NT2/D1 (cell line): ENCODE data around the gene FAM163A.

Experiments used
- DNase-seq: peaks from one replicate; pipeline ENCODE4 v3.0.0-alpha.2; 2011; ENCODE audit warnings: low read depth, low spot score
- H3K27me3 ChIP-seq: 2 replicates; pipeline ENCODE4 v1.6.0; 2011; ENCODE audit warnings: mild to moderate bottlenecking; ENCODE audit not compliant: insufficient read length, insufficient read depth
- H3K36me3 ChIP-seq: 2 replicates; pipeline ENCODE4 v1.6.1; 2011; ENCODE audit warnings: mild to moderate bottlenecking, low read length, mixed read lengths; ENCODE audit not compliant: insufficient read depth, insufficient read length
- H3K4me1 ChIP-seq: 2 replicates; pipeline ENCODE4 v1.5.1; 2011; ENCODE audit not compliant: insufficient read depth, insufficient read length
- H3K4me3 ChIP-seq: 2 replicates; pipeline ENCODE4 v1.5.1; 2011; ENCODE audit warnings: low read depth; ENCODE audit not compliant: insufficient read length
- H3K9ac ChIP-seq: 2 replicates; pipeline ENCODE4 v1.6.0; 2011; ENCODE audit warnings: low read depth; ENCODE audit not compliant: insufficient read length
- H3K9me3 ChIP-seq: 2 replicates; pipeline ENCODE4 v1.5.1; 2011; ENCODE audit warnings: mild to moderate bottlenecking, low read length; ENCODE audit not compliant: insufficient read depth
- SUZ12 ChIP-seq: IDR thresholded peaks from 2 replicates; pipeline ENCODE4 v1.6.1; 2011; ENCODE audit not compliant: insufficient read length, insufficient read depth; ENCODE audit errors: extremely low read depth
- YY1 ChIP-seq: IDR thresholded peaks from 2 replicates; pipeline ENCODE4 v1.6.1; 2011; ENCODE audit not compliant: insufficient read length, insufficient read depth
- ZNF274 ChIP-seq: IDR thresholded peaks from 2 replicates; pipeline ENCODE4 v1.6.1; 2011; ENCODE audit warnings: mild to moderate bottlenecking, low read depth, low read length

FAM163A gene

GRCh38 chr1:179753061-179753460 lies 10.0 kb downstream of the FAM163A start:
- Histone ChIP-seq H3K36me3 (no peaks in the 10 kb centered on the region), H3K4me3 (no peak overlapping the region), H3K27me3 (no peaks in the 10 kb centered on the region), H3K9ac (no peak overlapping the region), H3K9me3 (no peaks in the 10 kb centered on the region), H3K4me1 (no peaks in the 10 kb centered on the region)
- DNase-seq, result no peak
- TF ChIP-seq SUZ12, result no peak
- TF ChIP-seq ZNF274, result no peak
- TF ChIP-seq YY1, result no peak

- Histone ChIP-seq H3K9ac (no peak overlapping the region), H3K4me1 (no peaks in the 10 kb centered on the region), H3K36me3 (no peaks in the 10 kb centered on the region), H3K9me3 (no peaks in the 10 kb centered on the region), H3K27me3 (no peaks in the 10 kb centered on the region), H3K4me3 (no peak overlapping the region)
- DNase-seq, result no peak
- no peak for TF ChIP-seq SUZ12
- no peak for TF ChIP-seq ZNF274
- no peak for TF ChIP-seq YY1
Measured at GRCh38 chr1:179754041-179754624, 11.0 kb downstream of the FAM163A start.

GRCh38 chr1:179757933-179758332 lies 14.8 kb downstream of the FAM163A start:
- H3K27me3 ChIP-seq, result no peaks in the 10 kb centered on the region
- no peak for DNase-seq
- no peak overlapping the region for H3K4me3 ChIP-seq
- no peak overlapping the region for H3K9ac ChIP-seq
- no peak for TF ChIP-seq YY1
- TF ChIP-seq SUZ12, result no peak
- TF ChIP-seq ZNF274, result no peak
- H3K9me3 ChIP-seq, result no peaks in the 10 kb centered on the region
- H3K36me3 ChIP-seq, result no peaks in the 10 kb centered on the region
- H3K4me1 ChIP-seq, result no peaks in the 10 kb centered on the region

- no peaks in the 10 kb centered on the region for H3K36me3 ChIP-seq
- no peak overlapping the region for H3K9ac ChIP-seq
- no peaks in the 10 kb centered on the region for H3K27me3 ChIP-seq
- H3K4me1 ChIP-seq, result no peaks in the 10 kb centered on the region
- no peak for TF ChIP-seq ZNF274
- TF ChIP-seq SUZ12, result no peak
- no peak for TF ChIP-seq YY1
- no peaks in the 10 kb centered on the region for H3K9me3 ChIP-seq
- H3K4me3 ChIP-seq, result no peak overlapping the region
- DNase-seq, result no peak
Measured at GRCh38 chr1:179760521-179760920, 17.4 kb downstream of the FAM163A start.

GRCh38 chr1:179761296-179761695 lies 18.2 kb downstream of the FAM163A start:
- Histone ChIP-seq H3K4me1 (no peaks in the 10 kb centered on the region), H3K4me3 (no peak overlapping the region), H3K9me3 (no peaks in the 10 kb centered on the region), H3K9ac (no peak overlapping the region), H3K36me3 (no peaks in the 10 kb centered on the region), H3K27me3 (no peaks in the 10 kb centered on the region)
- DNase-seq, result no peak
- no peak for TF ChIP-seq ZNF274
- no peak for TF ChIP-seq YY1
- no peak for TF ChIP-seq SUZ12

- no peak for TF ChIP-seq YY1
- TF ChIP-seq SUZ12, result no peak
- TF ChIP-seq ZNF274, result no peak
- peaks cover 2% of the 10 kb centered on the region for H3K4me1 ChIP-seq
- H3K9me3 ChIP-seq, result no peaks in the 10 kb centered on the region
- no peaks in the 10 kb centered on the region for H3K27me3 ChIP-seq
- H3K36me3 ChIP-seq, result no peaks in the 10 kb centered on the region
- DNase-seq, result no peak
- no peak overlapping the region for H3K4me3 ChIP-seq
- H3K9ac ChIP-seq, result no peak overlapping the region
Measured at GRCh38 chr1:179761846-179762640, 19.0 kb downstream of the FAM163A start.

- peak overlapping the region; percentile 45 for H3K9ac ChIP-seq
- H3K36me3 ChIP-seq, result no peaks in the 10 kb centered on the region
- no peak for TF ChIP-seq SUZ12
- no peak for TF ChIP-seq YY1
- no peak for TF ChIP-seq ZNF274
- peaks cover 7% of the 10 kb centered on the region for H3K4me1 ChIP-seq
- no peak for DNase-seq
- H3K4me3 ChIP-seq, result no peak overlapping the region
- no peaks in the 10 kb centered on the region for H3K27me3 ChIP-seq
- 0 out of 2 replicates have a peak, but pooled peaks cover 5% of the 10 kb centered on the region for H3K9me3 ChIP-seq
Measured at GRCh38 chr1:179767177-179767581, 24.1 kb downstream of the FAM163A start.
